Astrocyte (in vitro differentiated cells and primary cell): ENCODE results near the gene CMSS1.

Source experiments
- EZH2 ChIP-seq: IDR thresholded peaks from 2 replicates; pipeline ENCODE4 v1.6.1; 2012; ENCODE audit warnings: mild to moderate bottlenecking, low read length, inconsistent platforms; ENCODE audit not compliant: insufficient read depth
- TF ChIP-seq, protein P1 (sequence below): IDR thresholded peaks from 2 replicates; pipeline ENCODE4 v1.5.1; 2011; ENCODE audit warnings: low read depth, mild to moderate bottlenecking, inconsistent platforms, low read length, moderate library complexity; ENCODE audit not compliant: insufficient read depth

DNA sequence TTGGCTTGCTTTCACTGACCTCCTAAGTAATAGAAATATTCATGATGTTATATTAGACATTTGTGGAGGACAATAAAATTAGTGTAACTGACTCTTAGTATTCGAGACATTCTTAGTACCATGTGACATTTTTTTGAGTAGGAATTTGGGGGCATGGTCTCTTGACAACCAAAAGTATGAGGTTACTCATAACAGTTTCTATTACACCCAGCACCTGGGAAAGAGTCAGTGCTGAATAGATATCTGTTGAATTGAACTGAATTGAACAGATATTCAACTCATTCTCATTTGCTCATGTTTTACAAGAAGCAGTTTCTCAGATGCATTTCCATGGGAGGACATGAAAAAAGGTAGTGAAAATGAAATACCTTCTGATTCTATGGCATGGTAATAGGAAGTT, 84.4 kb downstream of the CMSS1 start:
- TF ChIP-seq, protein P1, sequence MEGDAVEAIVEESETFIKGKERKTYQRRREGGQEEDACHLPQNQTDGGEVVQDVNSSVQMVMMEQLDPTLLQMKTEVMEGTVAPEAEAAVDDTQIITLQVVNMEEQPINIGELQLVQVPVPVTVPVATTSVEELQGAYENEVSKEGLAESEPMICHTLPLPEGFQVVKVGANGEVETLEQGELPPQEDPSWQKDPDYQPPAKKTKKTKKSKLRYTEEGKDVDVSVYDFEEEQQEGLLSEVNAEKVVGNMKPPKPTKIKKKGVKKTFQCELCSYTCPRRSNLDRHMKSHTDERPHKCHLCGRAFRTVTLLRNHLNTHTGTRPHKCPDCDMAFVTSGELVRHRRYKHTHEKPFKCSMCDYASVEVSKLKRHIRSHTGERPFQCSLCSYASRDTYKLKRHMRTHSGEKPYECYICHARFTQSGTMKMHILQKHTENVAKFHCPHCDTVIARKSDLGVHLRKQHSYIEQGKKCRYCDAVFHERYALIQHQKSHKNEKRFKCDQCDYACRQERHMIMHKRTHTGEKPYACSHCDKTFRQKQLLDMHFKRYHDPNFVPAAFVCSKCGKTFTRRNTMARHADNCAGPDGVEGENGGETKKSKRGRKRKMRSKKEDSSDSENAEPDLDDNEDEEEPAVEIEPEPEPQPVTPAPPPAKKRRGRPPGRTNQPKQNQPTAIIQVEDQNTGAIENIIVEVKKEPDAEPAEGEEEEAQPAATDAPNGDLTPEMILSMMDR: no peak
- TF ChIP-seq EZH2: no peak
